BJ (cell line): ENCODE results near the gene PCYT1A. TPM values are rescaled to one million over a fixed set of nuclear protein-coding genes. Genes with fewer than 3 reads are reported as not detected.

Source experiments
- CTCF ChIA-PET: fragments of 350-600 bp; formaldehyde crosslinking; extraction: SDS; loops from one replicate; lab custom pipeline; 2021; ENCODE audit warnings: antibody characterized with exemption, inconsistent platforms; lab: Yijun Ruan, JAX
- POLR2A ChIA-PET: fragments of 300-600 bp; sonication (Branson Sonifier 250); formaldehyde crosslinking; extraction: SDS; loops from one replicate; lab custom pipeline; 2021; ENCODE audit warnings: antibody characterized with exemption; lab: Charles Lee
- DNase-seq: peaks from one replicate; pipeline ENCODE4 v3.0.0-alpha.2; 2011; ENCODE audit warnings: low read depth
- H3K27me3 ChIP-seq: 2 replicates; pipeline ENCODE4 v1.6.0; 2011; ENCODE audit warnings: low read length; ENCODE audit not compliant: control insufficient read depth, insufficient read depth
- H3K36me3 ChIP-seq: 2 replicates; pipeline ENCODE4 v1.5.1; 2011; ENCODE audit warnings: low read length; ENCODE audit not compliant: control insufficient read depth, insufficient read depth
- H3K4me3 ChIP-seq: 2 replicates; pipeline ENCODE4 v1.5.1; 2011; ENCODE audit warnings: low read depth, mild to moderate bottlenecking, control low read depth, low read length
- CTCF ChIP-seq: IDR thresholded peaks from 2 replicates; pipeline ENCODE4 v1.5.1; 2011; ENCODE audit warnings: low read depth, mild to moderate bottlenecking, control low read depth, inconsistent platforms, low read length, moderate library complexity; ENCODE audit not compliant: insufficient read depth
- polyA plus RNA-seq: library from polyadenylated mRNA; depleted of rRNA; stranded (reverse); fragments of >200 nt; gene quantifications from 2 replicates; pipeline ENCODE4 v1.2.3, GENCODE V29; 2011

PCYT1A gene
- polyA plus RNA-seq, 1 experiment, result 75.0 TPM

GRCh38 chr3:196241704-196242103 is 45.8 kb downstream of the PCYT1A start:
- POLR2A ChIA-PET, result no interaction called here
- CTCF ChIA-PET, result no interaction called here
- Histone ChIP-seq H3K36me3 (peaks cover 12% of the 10 kb centered on the region), H3K27me3 (no peaks in the 10 kb centered on the region), H3K4me3 (no peak overlapping the region)
- TF ChIP-seq CTCF, result no peak
- no peak for DNase-seq

- TF ChIP-seq CTCF, result no peak
- Histone ChIP-seq H3K4me3 (no peak overlapping the region), H3K27me3 (no peaks in the 10 kb centered on the region), H3K36me3 (peaks cover 11% of the 10 kb centered on the region)
- DNase-seq, result no peak
- CTCF ChIA-PET, result interaction anchor here (1.0 to 1.3 kb wide), 2 partner anchors 13 to 282 kb away, joined by 3 to 4 read pairs; no protein-coding TSS in a partner anchor
- POLR2A ChIA-PET, result no interaction called here
Measured at GRCh38 chr3:196240424-196240823, 47.1 kb downstream of the PCYT1A start.

- no peak for DNase-seq
- no peak for TF ChIP-seq CTCF
- Histone ChIP-seq H3K36me3 (peaks cover 11% of the 10 kb centered on the region), H3K4me3 (no peak overlapping the region), H3K27me3 (no peaks in the 10 kb centered on the region)
- ChIA-PET CTCF (no interaction called here), POLR2A (no interaction called here)
Measured at GRCh38 chr3:196238612-196239560, 48.6 kb downstream of the PCYT1A start.

GRCh38 chr3:196237203-196237602 is 50.3 kb downstream of the PCYT1A start:
- Histone ChIP-seq H3K4me3 (no peak overlapping the region), H3K36me3 (peaks cover 11% of the 10 kb centered on the region), H3K27me3 (no peaks in the 10 kb centered on the region)
- ChIA-PET POLR2A (no interaction called here), CTCF (interaction anchor here (0.6 to 1.0 kb wide), 2 partner anchors 16 to 85 kb away, joined by 3 read pairs; no protein-coding TSS in a partner anchor)
- TF ChIP-seq CTCF, result no peak
- DNase-seq, result no peak

GRCh38 chr3:196236223-196236622 is 51.3 kb downstream of the PCYT1A start:
- no peak for DNase-seq
- TF ChIP-seq CTCF, result no peak
- POLR2A ChIA-PET, result interaction anchor here (0.7 kb wide), 1 partner anchor 18 kb away, joined by 3 read pairs; no protein-coding TSS in a partner anchor
- Histone ChIP-seq H3K27me3 (no peaks in the 10 kb centered on the region), H3K36me3 (peaks cover 11% of the 10 kb centered on the region), H3K4me3 (no peak overlapping the region)
- CTCF ChIA-PET, result interaction anchor here (1.4 kb wide), 1 partner anchor 17 kb away, joined by 3 read pairs; no protein-coding TSS in a partner anchor
